ENCODE measurements around the gene CDH23.

GRCh38 chr10:71448146-71448545, 51.4 kb downstream of the CDH23 start:
- TF ChIP-seq GATA2 (IDR thresholded peaks at IDR 0.05; ENCODE audit: low read depth, low read length) (no peak), GATA3 (IDR thresholded peaks at IDR 0.05; ENCODE audit: low read depth, low read length) (no peak)

Data from SH-SY5Y (cell line).